MCF 10A (cell line): ENCODE data around the gene CRIP3. TPM values are rescaled to one million over a fixed set of nuclear protein-coding genes. Genes with fewer than 3 reads are reported as not detected.

ENCODE experiments used
- BruUV-seq: library from RNA; stranded (reverse); fragments of 400-500 nt; replicated peaks from 2 replicates; lab custom pipeline; 2021; lab: Mats Ljungman, UMichigan
- CTCF ChIA-PET: fragments of 300-600 bp; sonication (Branson Sonifier 250); formaldehyde crosslinking; extraction: SDS; loops from one replicate; lab custom pipeline; 2021; ENCODE audit warnings: antibody characterized with exemption, inconsistent platforms; lab: Yijun Ruan, JAX
- POLR2A ChIA-PET: fragments of 300-600, 350-650 bp; sonication (Branson Sonifier 250); formaldehyde crosslinking; extraction: SDS; loops from one replicate; lab custom pipeline; 2020; ENCODE audit warnings: antibody characterized with exemption, inconsistent platforms; lab: Yijun Ruan, JAX
- DNase-seq: peaks from one replicate; pipeline ENCODE4 v3.0.0-alpha.2; 2018; ENCODE audit not compliant: unreplicated experiment
- H3K27ac Mint-ChIP-seq: one replicate; pipeline ENCODE4 v1.8.0; 2022; ENCODE audit warnings: mild to moderate bottlenecking, low read depth, mixed read lengths; ENCODE audit not compliant: unreplicated experiment
- H3K27me3 Mint-ChIP-seq: one replicate; pipeline ENCODE4 v1.8.0; 2022; ENCODE audit warnings: mixed read lengths; ENCODE audit not compliant: insufficient read depth, unreplicated experiment
- H3K36me3 Mint-ChIP-seq: one replicate; pipeline ENCODE4 v1.8.0; 2022; ENCODE audit warnings: mild to moderate bottlenecking, moderate library complexity, mixed read lengths; ENCODE audit not compliant: insufficient read depth, unreplicated experiment
- H3K4me1 Mint-ChIP-seq: one replicate; pipeline ENCODE4 v1.8.0; 2022; ENCODE audit warnings: mixed read lengths; ENCODE audit not compliant: insufficient read depth, unreplicated experiment
- H3K4me3 Mint-ChIP-seq: one replicate; pipeline ENCODE4 v1.8.0; 2022; ENCODE audit warnings: mild to moderate bottlenecking, moderate library complexity, mixed read lengths; ENCODE audit not compliant: unreplicated experiment
- H3K9me3 Mint-ChIP-seq: one replicate; pipeline ENCODE4 v1.8.0; 2022; ENCODE audit warnings: mixed read lengths; ENCODE audit not compliant: unreplicated experiment
- intact Hi-C: fragments of 100-400 bp; cut with micrococcal nuclease; formaldehyde crosslinking; loops from 2 replicates; pipeline ENCODE4 v1.14.1; 2022
- total RNA-seq: library from RNA; stranded (reverse); gene quantifications from 2 replicates; pipeline ENCODE4 v1.2.3, GENCODE V29; 2022
- TF ChIP-seq, protein P1 (sequence below): fragments of 200-600 bp; IDR thresholded peaks from one replicate; pipeline ENCODE4 v1.8.0; 2022; ENCODE audit warnings: antibody characterized with exemption, mild to moderate bottlenecking; ENCODE audit not compliant: unreplicated experiment

The CRIP3 gene
- total RNA-seq, 1 experiment from 2014 or later, result not detected

DNA sequence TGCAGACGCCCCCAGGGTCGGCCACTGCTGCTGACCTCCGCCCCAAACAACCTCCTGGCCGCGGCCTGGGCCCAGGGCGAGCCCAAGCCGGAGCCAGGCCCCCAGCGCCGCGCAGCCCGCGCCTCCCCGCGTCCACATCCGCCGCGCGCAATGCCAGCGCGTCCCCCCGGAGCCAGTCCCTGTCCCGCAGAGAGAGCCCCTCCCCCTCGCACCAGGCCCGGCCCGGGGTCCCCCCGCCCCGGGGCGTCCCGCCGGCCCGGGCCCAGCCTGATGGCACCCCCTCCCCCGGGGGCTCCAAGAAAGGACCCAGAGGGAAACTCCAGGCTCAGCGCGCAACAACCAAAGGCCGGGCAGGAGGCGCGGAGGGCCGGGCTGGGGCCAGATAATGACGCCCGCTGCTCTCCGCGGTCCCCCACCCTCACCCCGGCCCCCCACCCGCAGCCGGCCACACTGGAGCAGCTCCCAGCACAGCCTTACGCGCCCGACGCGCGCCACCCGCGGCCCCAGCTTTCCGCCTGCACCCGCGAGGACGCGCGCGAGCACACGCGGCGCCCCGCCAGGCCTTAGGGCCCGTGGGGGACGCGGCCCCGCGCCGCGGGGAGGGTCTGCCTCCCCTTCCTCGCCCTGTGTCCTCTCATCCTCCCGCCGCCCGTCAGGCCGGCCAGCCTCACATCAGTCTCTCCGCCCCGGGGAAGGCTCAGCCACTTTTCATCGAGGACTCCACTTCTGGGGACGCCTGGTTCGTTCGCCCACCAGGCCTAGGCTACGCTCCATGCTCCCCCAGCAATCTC lies 23.4 kb downstream of the CRIP3 start:
- Mint-ChIP-seq H3K27me3 (peaks cover 40% of the 10 kb centered on the region), H3K4me3 (no peak overlapping the region), H3K36me3 (no peaks in the 10 kb centered on the region), H3K4me1 (no peaks in the 10 kb centered on the region), H3K27ac (no peak overlapping the region), H3K9me3 (no peaks in the 10 kb centered on the region)
- DNase-seq, result no peak
- BruUV-seq, result no TSS peak
- CTCF ChIA-PET, result no interaction called here
- TF ChIP-seq, protein P1, sequence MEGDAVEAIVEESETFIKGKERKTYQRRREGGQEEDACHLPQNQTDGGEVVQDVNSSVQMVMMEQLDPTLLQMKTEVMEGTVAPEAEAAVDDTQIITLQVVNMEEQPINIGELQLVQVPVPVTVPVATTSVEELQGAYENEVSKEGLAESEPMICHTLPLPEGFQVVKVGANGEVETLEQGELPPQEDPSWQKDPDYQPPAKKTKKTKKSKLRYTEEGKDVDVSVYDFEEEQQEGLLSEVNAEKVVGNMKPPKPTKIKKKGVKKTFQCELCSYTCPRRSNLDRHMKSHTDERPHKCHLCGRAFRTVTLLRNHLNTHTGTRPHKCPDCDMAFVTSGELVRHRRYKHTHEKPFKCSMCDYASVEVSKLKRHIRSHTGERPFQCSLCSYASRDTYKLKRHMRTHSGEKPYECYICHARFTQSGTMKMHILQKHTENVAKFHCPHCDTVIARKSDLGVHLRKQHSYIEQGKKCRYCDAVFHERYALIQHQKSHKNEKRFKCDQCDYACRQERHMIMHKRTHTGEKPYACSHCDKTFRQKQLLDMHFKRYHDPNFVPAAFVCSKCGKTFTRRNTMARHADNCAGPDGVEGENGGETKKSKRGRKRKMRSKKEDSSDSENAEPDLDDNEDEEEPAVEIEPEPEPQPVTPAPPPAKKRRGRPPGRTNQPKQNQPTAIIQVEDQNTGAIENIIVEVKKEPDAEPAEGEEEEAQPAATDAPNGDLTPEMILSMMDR, result no peak
- intact Hi-C loops, result no loop called here
- POLR2A ChIA-PET, result no interaction called here

DNA sequence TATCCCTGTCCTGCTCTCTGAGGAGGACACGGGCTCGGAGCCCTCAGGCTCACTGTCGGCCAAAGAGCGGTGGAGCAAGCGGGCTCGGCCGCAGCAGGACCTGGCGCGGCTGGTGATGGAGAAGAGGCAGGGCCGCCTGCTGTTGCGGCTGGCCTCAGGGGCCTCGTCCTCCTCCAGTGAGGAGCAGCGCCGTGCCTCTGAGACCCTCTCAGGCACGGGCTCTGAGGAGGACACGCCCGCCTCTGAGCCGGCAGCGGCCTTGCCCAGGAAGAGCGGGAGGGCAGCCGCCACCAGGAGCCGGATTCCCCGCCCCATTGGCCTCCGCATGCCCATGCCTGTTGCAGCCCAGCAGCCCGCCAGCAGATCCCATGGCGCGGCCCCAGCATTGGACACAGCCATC lies 24.7 kb downstream of the CRIP3 start:
- BruUV-seq, result no TSS peak
- CTCF ChIA-PET, result no interaction called here
- DNase-seq, result peak; percentile 26
- no peaks in the 10 kb centered on the region for H3K4me1 Mint-ChIP-seq
- intact Hi-C loops, result no loop called here
- POLR2A ChIA-PET, result no interaction called here
- peaks cover 40% of the 10 kb centered on the region for H3K27me3 Mint-ChIP-seq
- no peak overlapping the region for H3K4me3 Mint-ChIP-seq
- no peaks in the 10 kb centered on the region for H3K9me3 Mint-ChIP-seq
- H3K27ac Mint-ChIP-seq, result no peak overlapping the region
- H3K36me3 Mint-ChIP-seq, result no peaks in the 10 kb centered on the region
- TF ChIP-seq, protein P1, result no peak

DNA sequence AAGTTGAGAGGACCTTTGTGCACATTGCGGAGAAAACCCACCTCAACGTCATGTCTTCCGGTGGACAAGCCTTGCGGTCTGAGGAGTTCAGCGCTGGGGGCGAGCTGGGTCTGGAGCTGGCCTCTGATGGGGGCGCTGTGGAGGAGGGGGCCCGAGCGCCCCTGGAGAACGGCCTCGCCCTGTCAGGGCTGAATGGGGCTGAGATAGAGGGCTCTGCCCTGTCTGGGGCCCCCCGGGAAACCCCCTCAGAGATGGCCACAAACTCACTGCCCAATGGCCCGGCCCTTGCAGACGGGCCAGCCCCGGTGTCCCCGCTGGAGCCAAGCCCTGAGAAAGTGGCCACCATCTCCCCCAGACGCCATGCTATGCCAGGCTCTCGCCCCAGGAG lies 25.1 kb downstream of the CRIP3 start:
- BruUV-seq, result no TSS peak
- H3K4me3 Mint-ChIP-seq, result no peak overlapping the region
- peaks cover 3% of the 10 kb centered on the region for H3K36me3 Mint-ChIP-seq
- no peak for DNase-seq
- ChIA-PET CTCF (no interaction called here), POLR2A (no interaction called here)
- H3K27me3 Mint-ChIP-seq, result peaks cover 40% of the 10 kb centered on the region
- peaks cover 3% of the 10 kb centered on the region for H3K4me1 Mint-ChIP-seq
- H3K9me3 Mint-ChIP-seq, result no peaks in the 10 kb centered on the region
- TF ChIP-seq, protein P1, result no peak
- no peak overlapping the region for H3K27ac Mint-ChIP-seq
- intact Hi-C loops, result no loop called here

DNA sequence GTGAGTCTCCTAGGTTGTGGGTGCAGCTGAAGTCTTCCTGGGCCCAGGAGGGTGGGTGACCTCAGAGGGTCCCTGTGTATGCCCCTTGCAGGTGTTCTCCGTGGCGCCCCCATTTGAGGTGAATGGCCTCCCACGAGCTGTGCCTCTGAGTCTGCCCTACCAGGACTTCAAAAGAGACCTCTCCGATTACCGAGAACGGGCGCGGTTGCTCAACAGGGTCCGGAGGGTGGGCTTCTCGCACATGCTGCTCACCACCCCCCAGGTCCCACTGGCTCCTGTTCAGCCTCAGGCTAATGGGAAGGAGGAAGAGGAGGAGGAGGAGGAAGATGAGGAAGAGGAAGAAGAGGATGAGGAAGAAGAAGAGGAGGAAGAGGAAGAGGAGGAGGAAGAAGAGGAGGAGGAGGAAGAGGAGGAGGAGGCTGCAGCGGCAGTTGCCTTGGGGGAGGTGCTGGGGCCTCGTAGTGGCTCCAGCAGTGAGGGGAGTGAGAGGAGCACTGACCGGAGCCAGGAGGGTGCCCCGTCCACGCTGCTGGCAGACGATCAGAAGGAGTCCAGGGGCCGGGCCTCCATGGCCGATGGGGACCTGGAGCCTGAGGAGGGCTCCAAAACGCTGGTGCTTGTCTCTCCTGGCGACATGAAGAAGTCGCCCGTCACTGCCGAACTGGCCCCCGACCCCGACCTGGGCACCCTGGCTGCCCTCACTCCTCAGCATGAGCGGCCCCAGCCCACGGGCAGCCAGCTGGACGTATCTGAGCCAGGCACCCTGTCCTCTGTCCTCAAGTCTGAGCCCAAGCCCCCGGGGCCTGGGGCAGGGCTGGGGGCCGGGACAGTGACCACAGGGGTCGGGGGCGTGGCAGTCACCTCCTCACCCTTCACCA lies 25.8 kb downstream of the CRIP3 start:
- Mint-ChIP-seq H3K27ac (no peak overlapping the region), H3K4me1 (peaks cover 5% of the 10 kb centered on the region), H3K4me3 (no peak overlapping the region), H3K27me3 (peaks cover 40% of the 10 kb centered on the region), H3K36me3 (peaks cover 6% of the 10 kb centered on the region), H3K9me3 (no peaks in the 10 kb centered on the region)
- intact Hi-C loops, result no loop called here
- POLR2A ChIA-PET, result interaction anchor here (0.6 kb wide), 1 partner anchor 291 kb away, joined by 3 read pairs; no protein-coding TSS in a partner anchor
- DNase-seq, result no peak
- CTCF ChIA-PET, result no interaction called here
- BruUV-seq, result no TSS peak
- TF ChIP-seq, protein P1, result no peak
